Measurements from ENCODE around the gene TFPI.
"Not testable (repeated sequence)": the region's sequence is repeated elsewhere in the genome, so short reads cannot be mapped to it uniquely, and the experiment has no call there.

The TFPI gene

GRCh38 chr2:187554011-187554703, at the start of gene TFPI:
TFPI (minus strand) TSS chr2:187554435; CDS start chr2:187503768, 50,667 bp downstream.
- no peak for DNase-seq
- intact Hi-C loops (cut with DNase I) = no loop called here

- intact Hi-C loops (cut with DNase I) = no loop called here
- no peak for DNase-seq
Measured at GRCh38 chr2:187594801-187595200, 40.6 kb upstream of the TFPI start.

- intact Hi-C loops (cut with DNase I) = no loop called here
- no peak for DNase-seq
Measured at GRCh38 chr2:187593697-187594096, 39.5 kb upstream of the TFPI start.

DNA sequence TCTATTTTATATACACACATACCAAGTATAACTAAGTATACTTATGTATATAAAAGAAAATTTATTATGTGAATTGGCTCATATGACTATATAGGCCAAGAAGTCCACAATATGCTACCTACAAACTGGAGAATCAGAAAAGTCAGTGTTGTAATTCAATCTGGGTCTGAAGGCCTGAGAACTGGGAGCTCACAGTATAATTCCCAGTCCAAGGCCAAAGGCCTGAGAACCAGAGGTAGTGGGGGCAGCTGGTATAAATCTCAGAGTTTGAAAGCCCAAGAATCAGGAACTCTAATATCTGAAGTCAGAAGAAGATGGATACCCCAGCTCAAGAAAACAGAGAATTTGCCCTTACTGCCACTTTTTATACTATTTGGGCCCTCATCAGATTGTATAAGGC, 38.9 kb upstream of the TFPI start:
- no peak for DNase-seq
- intact Hi-C loops (cut with DNase I) = no loop called here

- no peak for DNase-seq
- intact Hi-C loops (cut with DNase I) = no loop called here
Measured at GRCh38 chr2:187590175-187590574, 35.9 kb upstream of the TFPI start.

GRCh38 chr2:187586011-187586641, 31.9 kb upstream of the TFPI start:
- no peak for DNase-seq
- intact Hi-C loops (cut with DNase I) = loop anchor here (10.0 kb wide), 1 partner anchor 929 kb away; no protein-coding TSS in a partner anchor

GRCh38 chr2:187581125-187581896, 27.1 kb upstream of the TFPI start:
- DNase-seq = peak in 17 of 42 donors; percentile 5 to 64 (median 24)
- intact Hi-C loops (cut with DNase I) = loop anchor here (10.0 kb wide), 1 partner anchor 933 kb away; no protein-coding TSS in a partner anchor

DNA sequence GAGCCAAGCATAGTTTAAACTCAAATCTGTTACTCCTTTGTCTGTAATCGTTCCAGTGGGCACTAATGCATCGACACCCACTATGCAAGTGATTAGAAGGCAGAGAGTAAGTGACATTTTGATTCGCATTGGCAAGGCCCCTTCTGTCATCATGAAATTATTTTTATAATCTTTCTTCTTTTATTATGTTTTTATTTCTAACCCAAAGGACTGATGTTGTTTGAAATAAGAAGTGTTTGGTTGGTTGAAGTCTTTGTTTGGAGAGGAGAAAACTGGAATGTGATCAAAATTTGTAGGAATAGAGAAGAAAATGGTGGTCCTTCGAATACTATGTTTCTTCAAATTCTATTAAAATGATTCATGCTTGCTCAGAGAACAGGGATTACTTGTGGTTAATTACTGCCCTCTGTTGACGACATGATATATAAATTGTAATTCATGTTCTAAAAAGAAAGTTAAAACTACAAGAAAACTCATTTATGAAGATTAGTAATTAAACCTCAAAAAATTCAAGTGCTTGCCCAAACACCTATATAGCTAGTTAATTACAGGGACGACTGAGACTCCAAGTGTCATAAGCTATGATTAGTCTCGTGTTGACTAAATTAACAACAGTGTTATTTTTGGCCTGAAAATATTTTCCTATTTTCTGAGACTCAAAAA, 26.4 kb upstream of the TFPI start:
- intact Hi-C loops (cut with DNase I) = loop anchor here (10.0 kb wide), 1 partner anchor 934 kb away; no protein-coding TSS in a partner anchor
- peak in 1 of 42 donors; percentile 7 for DNase-seq

- intact Hi-C loops (cut with DNase I) = loop anchor here (5.0 kb wide), 1 partner anchor 75 kb away; no protein-coding TSS in a partner anchor
- DNase-seq = no peak
Measured at GRCh38 chr2:187577310-187577709, 23.1 kb upstream of the TFPI start.

DNA sequence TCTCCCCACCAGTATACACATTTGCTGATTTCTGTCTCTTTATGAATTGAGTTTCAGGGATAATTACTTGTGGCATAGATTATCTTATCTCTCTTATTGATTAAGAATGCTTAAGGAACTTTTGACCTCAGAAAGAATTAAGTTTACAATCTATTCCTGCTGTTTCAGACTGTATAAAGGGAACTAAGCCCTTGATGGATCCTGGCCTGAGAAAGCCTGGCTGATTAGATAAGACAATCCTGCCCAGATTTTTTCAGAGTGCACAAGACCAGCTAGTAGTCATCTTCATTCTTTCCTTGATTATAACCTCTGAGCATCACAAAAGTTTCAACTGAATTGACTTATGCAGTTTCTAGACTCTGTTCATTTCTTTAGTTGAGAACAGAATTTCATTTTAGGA, 22.7 kb upstream of the TFPI start:
- intact Hi-C loops (cut with DNase I) = loop anchor here (5.0 kb wide), 1 partner anchor 75 kb away; no protein-coding TSS in a partner anchor
- no peak for DNase-seq

DNA sequence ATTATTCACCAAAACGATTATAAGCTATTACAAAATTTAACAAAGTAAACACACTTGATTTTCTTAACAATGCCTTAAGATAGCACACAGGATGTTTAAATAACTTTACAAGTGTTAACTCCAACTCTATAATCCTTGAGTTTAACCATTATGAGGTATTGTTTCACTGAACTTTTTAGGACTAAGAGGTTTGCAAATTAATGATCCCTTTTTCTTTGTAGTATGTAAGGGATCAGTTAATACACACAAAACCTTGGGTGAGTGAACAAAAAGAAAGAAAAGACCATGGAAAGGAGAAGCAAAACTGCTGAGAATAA, 21.5 kb upstream of the TFPI start:
- intact Hi-C loops (cut with DNase I) = loop anchor here (5.0 kb wide), 1 partner anchor 73 kb away; no protein-coding TSS in a partner anchor
- no peak for DNase-seq

DNA sequence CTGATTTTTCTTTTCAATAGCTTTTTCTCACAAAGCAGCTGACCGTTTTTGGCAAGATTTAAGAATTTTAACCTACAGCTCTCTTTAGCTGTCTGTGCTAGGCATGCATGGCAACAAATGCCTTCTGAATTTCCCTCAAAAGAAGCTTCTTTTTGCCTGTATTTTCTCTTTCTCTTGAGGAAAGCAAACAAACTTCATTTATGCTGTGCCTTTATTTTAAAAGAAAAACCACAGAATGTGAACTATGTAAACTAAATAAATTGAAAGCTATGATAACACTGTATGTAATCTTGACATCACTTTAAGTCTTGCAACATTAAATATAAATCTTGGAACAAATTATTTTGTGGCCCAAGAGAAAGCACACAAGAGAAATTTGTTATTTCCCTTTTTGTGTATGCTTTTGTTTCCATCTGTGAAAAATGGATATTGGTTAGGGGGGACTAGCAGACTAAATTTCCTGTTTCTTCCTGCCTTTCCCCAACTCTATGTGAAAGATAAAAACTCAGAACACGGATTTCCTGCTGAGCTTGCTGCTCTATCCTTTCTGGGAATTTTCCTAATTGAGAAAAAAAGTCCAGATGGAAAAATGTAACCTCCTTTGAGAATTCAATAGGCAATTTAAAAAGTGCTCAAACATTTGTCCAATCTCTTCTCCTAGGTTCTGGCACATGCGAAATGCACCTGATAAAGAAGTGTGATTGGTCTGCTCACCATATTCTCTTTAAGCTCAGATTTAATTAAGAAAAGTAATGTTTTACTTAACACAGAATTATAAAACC, 20.9 kb upstream of the TFPI start:
- intact Hi-C loops (cut with DNase I) = loop anchor here (5.0 kb wide), 1 partner anchor 73 kb away; no protein-coding TSS in a partner anchor
- DNase-seq = no peak

- no peak for DNase-seq
- intact Hi-C loops (cut with DNase I) = no loop called here
Measured at GRCh38 chr2:187573722-187574121, 19.5 kb upstream of the TFPI start.

DNA sequence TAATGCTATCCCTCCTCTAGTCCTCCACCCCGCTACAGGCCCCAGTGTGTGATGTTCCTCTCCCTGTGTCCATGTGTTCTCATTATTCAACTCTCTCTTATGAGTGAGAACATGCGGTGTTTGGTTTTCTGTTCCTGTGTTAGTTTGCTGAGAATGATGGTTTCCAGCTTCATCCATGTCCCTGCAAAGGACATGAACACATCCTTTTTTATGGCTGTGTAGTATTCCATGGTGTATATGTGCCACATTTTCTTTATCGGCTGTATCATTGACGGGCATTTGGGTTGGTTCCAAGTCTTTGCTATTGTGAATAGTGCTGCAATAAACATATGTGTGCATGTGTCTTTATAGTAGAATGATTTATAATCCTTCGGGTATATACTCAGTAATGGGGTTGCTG, 17.8 kb upstream of the TFPI start:
- intact Hi-C loops (cut with DNase I) = not testable (repeated sequence)

DNA sequence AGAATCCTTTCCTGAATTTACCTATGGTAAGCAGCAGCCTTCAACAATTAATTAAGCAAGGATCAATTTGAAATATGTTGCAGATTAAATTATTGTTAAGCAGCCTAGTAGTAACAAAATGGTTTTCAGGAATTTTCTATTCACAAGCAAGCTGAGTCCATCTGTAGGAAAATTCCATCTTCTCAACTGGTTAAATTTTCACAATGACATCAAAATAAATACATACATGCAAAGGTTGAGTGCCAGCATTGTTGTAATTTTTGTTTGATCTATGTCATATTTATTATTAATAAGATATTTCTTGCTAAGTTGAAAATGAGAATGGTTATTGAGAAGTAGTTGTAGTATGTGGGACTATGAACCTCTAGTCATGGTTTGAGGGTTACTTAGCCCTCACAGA, 15.3 kb upstream of the TFPI start:
- intact Hi-C loops (cut with DNase I) = no loop called here
- DNase-seq = no peak

More for the DNA sequence above, 17.8 kb upstream of the TFPI start:
- DNase-seq = not testable (repeated sequence)

GRCh38 chr2:187569042-187569441, 14.8 kb upstream of the TFPI start:
- intact Hi-C loops (cut with DNase I) = no loop called here
- no peak for DNase-seq

DNA sequence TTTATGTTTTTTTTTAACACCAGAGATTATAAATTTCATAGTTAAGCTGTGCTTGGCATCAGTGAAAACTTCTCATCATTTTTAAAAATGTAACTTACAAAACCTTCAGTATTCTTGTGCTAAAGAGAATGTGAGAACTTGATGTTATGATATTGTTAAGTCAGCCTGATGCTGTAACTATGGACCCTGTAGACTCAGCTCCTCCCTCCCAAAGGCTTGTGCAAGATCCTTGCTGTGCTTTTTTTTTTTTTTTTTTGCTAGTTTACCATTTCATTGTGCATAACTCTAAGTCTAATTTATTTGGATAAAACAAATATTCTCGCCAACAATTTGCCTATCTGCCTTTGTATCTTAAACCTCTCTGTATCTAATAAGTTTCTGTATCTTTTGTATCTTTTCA, 12.9 kb upstream of the TFPI start:
- intact Hi-C loops (cut with DNase I) = no loop called here
- DNase-seq = no peak

DNA sequence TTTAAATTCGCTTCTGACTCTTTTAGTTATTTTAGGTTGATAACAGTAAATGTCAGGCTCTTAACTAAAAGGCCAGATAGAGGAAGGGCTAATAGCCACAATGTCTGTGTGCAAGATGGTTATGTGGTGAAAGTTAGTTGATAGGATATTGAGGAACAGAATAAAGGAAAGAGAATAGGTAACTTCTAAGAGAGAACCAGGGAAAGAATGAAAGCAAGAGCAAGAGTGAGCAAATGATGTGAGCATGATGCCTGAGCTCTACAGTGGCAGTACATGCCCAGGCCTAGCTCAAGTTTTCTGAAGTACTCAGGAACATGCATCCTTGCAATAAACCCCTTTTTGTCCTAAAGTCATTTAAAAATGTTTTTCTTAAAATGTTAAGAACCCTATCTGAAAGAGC, 12.5 kb upstream of the TFPI start:
- intact Hi-C loops (cut with DNase I) = no loop called here
- no peak for DNase-seq

DNA sequence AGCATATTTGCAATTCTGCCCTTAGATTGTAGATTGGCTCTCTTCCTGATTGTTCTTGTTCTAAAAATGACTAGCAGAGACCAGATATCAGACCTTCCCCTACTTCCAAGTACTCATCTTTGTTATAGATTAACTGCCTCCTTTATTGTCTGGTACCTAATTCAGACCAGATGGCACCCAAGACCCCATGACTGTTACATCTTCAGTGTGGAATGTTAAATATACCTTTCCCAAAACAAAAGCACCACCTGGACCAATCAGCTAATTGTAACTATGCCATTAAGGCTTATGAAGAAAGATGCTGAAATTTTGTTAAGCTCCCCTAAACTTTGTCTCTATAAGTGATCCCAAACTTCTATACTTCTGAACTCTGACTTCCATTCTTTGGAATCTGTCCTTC, 12.0 kb upstream of the TFPI start:
- intact Hi-C loops (cut with DNase I) = no loop called here
- DNase-seq = no peak

Data from head of caudate nucleus (tissue), 42 donors.